ENCODE measurements around the gene SNX6.

DNA sequence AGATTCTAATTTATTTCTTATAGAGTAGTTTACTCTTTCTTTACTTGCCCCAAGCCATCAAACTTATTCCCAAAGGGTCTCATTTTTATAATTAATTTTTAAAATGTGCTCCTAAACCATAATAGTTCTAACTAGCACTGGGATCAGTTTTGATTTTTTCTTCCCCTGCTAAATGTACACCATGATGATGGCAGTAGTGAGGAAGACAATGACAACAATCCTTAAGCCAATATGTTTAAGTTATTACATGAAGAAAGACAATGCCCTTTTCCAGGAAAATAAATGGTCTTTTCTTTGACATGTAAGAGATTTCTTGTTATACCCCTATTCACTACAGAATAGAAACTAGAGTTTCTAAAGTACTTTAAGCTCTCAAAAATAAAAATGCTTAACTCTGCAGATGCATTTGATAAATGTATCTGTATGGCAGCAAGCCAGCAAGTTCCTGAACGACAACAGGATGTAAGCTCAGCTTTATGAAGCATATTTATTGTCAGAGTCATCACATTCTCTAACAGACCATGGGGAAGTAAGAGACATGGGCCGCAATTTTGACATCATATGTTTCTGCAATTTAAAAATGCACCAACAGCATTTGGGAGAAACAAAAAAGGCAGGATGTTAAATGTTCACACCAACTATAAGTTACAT is 36.0 kb upstream of the SNX6 start:
- TF ChIP-seq POLR2A (IDR thresholded peaks at IDR 0.05; ENCODE audit: extremely low read depth, insufficient read length): no peak
- TF ChIP-seq, protein P1, sequence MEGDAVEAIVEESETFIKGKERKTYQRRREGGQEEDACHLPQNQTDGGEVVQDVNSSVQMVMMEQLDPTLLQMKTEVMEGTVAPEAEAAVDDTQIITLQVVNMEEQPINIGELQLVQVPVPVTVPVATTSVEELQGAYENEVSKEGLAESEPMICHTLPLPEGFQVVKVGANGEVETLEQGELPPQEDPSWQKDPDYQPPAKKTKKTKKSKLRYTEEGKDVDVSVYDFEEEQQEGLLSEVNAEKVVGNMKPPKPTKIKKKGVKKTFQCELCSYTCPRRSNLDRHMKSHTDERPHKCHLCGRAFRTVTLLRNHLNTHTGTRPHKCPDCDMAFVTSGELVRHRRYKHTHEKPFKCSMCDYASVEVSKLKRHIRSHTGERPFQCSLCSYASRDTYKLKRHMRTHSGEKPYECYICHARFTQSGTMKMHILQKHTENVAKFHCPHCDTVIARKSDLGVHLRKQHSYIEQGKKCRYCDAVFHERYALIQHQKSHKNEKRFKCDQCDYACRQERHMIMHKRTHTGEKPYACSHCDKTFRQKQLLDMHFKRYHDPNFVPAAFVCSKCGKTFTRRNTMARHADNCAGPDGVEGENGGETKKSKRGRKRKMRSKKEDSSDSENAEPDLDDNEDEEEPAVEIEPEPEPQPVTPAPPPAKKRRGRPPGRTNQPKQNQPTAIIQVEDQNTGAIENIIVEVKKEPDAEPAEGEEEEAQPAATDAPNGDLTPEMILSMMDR (IDR thresholded peaks at IDR 0.05; ENCODE audit: low read depth, low read length): no peak
- TF ChIP-seq, protein P2, sequence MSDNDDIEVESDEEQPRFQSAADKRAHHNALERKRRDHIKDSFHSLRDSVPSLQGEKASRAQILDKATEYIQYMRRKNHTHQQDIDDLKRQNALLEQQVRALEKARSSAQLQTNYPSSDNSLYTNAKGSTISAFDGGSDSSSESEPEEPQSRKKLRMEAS (IDR thresholded peaks at IDR 0.05; ENCODE audit: low read depth, low read length): no peak
